AG09319 (cell line): ENCODE measurements around the gene ZNF512B.
"Not testable (repeated sequence)": the region's sequence is repeated elsewhere in the genome, so short reads cannot be mapped to it uniquely, and the experiment has no call there.

Source experiments
- DNase-seq: peaks from one replicate; pipeline ENCODE4 v3.0.0-alpha.2; 2010; ENCODE audit warnings: low read depth; ENCODE audit errors: extremely low read depth
- TF ChIP-seq, protein P1 (sequence below): IDR thresholded peaks from 2 replicates; pipeline ENCODE4 v1.5.1; 2011; ENCODE audit warnings: low read depth, mild to moderate bottlenecking, inconsistent platforms, low read length, moderate library complexity

ZNF512B gene

DNA sequence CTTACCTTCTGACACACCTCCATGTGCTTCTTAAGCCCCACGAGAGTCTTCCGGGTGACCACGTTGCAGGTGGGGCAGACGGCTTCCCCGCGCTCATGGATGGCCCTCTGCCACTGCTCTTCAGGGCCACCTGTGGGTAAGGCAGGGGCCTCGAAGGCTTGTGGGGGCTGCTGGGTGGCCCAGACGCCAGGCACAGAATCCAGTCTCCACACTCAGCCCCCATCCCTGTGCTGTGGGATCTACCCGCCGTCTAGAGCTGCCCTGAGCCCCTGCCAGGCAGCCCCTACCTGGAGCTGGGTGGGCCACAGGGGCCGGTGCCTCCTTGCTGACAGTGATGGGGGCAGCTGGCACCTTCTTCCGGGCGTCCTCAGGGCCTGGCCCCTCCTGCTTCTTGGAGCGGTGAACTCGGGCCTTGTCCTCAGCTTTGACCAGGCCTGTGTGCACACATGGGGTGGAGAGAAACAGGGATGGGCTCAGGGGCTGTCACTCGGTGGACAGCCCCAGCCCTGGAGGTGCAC is 5.9 kb downstream of the ZNF512B start:
- DNase-seq, result no peak
- TF ChIP-seq, protein P1, sequence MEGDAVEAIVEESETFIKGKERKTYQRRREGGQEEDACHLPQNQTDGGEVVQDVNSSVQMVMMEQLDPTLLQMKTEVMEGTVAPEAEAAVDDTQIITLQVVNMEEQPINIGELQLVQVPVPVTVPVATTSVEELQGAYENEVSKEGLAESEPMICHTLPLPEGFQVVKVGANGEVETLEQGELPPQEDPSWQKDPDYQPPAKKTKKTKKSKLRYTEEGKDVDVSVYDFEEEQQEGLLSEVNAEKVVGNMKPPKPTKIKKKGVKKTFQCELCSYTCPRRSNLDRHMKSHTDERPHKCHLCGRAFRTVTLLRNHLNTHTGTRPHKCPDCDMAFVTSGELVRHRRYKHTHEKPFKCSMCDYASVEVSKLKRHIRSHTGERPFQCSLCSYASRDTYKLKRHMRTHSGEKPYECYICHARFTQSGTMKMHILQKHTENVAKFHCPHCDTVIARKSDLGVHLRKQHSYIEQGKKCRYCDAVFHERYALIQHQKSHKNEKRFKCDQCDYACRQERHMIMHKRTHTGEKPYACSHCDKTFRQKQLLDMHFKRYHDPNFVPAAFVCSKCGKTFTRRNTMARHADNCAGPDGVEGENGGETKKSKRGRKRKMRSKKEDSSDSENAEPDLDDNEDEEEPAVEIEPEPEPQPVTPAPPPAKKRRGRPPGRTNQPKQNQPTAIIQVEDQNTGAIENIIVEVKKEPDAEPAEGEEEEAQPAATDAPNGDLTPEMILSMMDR, result no peak

DNA sequence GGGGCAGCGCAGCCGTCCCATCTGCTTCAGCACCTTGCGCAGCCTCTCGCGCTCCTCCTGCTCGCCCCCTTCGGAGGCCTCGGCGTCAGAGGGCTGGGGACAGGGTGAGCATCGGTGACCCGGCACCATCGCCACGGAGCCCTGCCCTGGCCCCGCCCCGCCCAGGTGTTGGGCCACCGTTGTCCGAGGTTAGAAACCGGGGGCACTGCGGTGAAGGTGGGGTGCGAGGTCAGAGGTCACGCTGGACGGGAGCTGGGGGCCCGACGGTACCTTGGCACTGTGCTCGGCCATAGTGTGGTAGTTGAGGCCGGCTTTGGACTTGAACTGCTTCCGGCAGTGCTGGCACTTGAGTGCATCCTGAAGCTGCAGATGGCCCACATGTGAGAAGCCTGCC is 6.4 kb downstream of the ZNF512B start:
- TF ChIP-seq, protein P1, result no peak
- DNase-seq, result no peak

DNA sequence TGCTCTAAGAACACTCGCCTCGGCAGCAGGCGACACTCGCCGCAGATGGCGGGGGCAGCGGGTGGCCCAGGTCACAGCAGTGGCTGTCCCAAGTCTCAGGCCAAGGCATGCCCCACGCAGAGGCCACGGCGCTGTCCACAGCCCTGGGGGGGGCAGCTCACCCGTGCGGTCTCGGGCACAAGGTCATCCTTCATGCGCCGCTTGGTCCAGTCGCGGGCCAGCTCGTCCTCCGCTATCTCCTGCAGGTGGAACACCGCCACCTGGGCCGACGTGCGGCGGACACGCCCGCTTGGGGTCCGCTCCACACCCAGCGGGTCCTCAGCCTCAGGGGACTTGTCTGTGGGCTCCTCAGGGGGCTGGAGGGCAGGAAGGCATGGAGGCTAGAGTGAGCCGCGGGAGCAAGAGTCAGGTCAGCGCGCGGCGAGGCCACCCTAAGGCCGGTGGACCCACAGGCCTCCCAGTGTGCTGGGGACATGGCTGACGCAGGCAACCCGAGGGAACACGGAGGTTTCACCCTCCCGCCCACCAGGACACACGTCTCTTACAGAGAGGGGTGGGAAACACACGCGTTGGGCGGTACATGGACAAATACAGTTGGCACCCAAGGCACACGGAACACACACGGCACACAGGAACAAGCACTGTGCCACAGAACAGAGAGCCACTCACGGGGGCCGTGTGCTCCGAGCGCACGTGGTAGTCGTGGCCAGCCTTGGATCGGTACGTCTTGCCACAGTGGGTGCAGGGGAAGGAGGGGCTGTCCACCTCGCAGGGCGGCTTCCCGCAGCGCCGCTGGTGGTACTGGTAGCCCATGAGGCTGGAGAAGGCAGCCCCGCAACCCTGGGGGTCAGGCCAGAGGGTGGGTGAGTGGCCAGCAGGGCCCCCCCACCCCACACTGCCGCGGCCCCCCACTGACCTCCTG is 7.0 kb downstream of the ZNF512B start:
- DNase-seq, result no peak
- TF ChIP-seq, protein P1, result no peak

DNA sequence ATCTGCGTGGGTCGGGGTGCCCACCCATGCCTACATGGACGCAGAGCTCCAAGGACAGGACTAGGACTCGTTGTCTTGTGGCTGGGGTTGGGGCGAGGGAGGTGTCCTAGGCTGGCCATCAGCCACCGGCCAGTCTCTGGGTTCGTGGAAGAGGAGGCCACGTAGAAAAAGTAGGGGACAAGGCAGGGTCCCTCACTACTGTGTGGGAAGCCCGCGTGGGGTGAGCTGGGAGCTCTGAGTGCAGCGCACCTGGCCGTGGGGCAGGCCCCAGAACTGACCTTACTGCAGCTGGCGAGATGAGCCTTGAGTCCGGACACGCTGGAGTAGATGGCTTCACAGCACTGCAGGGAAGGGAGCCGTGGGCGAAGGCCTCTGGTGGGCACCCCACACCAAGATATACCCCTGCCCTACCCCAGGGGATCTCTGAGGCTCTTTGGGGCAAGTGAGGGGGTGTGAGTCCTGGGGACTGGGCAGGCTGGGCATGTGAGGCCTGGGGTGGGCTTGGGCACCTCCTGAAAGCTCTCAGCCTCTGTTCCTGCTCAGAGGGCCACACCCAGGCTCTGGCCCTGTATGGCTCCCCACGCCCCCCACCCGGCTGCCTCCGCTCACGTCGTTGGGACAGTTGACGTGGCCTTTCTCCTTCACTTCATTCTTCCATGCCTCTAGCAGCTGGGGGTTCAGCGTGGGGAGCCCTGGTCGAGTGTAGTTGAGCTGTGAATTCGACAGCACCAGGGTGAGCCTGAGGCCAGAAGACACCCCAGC is 7.9 kb downstream of the ZNF512B start:
- TF ChIP-seq, protein P1, result no peak
- no peak for DNase-seq

DNA sequence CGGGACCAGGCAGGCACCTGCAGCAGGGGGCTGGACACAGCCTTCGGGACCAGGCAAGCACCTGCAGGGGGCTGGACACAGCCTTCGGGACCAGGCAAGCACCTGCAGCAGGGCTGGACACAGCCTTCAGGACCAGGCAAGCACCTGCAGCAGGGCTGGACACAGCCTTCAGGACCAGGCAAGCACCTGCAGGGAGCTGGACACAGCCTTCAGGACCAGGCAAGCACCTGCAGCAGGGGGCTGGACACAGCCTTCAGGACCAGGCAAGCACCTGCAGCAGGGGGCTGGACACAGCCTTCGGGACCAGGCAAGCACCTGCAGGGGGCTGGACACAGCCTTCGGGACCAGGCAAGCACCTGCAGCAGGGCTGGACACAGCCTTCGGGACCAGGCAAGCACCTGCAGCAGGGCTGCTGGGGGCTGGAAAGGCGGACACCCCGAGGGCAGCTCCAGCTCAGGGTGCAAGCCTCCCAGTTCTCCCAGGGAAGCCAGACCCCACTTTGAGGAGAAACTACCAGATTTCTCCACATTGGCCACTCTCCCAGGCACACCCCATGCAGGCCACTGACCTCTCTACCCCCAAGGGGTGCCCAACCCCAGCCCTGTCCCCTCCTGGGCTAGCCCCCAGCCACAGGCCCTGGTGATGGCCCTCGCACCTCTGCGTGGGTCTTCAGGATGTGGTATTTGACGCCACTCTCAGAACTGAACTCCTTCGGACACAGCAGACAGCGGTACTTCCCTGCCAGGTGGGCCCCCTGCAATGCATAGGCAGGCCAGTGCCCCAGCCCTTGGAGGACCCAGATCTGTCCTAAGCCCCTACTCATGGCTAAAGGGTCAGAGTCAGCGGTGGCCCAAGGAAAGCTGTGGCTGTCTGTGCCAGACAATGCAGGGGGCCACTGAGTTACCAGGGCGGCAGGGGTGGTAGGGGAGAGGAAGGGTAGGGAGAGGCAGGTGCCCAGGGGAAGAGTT is 8.8 kb downstream of the ZNF512B start:
- DNase-seq, result not testable (repeated sequence)

DNA sequence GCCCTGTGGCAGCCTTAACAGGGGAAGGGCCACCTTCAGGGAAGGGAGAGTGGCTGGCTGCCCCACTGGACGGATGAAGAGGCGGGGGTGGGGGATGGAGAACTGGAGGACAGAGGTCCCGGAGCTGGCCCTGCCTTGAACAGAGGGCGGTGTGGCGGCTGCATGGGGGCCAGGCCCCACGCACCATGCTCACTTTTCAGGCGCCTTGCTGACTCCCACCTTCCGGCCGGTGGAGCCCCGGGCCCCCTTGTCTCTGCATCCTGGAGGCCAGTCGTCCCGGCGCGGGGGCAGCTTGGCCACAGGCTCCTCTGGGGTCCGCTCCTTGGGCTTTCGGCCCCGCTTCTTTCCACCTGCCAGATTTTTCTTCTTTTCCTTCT is 10.0 kb downstream of the ZNF512B start:
- TF ChIP-seq, protein P1, result no peak

More for the DNA sequence above, 10.0 kb downstream of the ZNF512B start:
- DNase-seq, result no peak
